H1 (cell line): ENCODE data around the gene PPAN. TPM values are rescaled to one million over a fixed set of nuclear protein-coding genes. Genes with fewer than 3 reads are reported as not detected.

ENCODE experiments used
- CTCF ChIA-PET: fragments of 300-600 bp; sonication (Branson Sonifier 250); formaldehyde crosslinking; loops from one replicate; lab custom pipeline; 2021; ENCODE audit not compliant: partially characterized antibody; lab: Charles Lee
- POLR2A ChIA-PET: fragments of 300-600 bp; sonication (Branson Sonifier 250); formaldehyde crosslinking; loops from one replicate; lab custom pipeline; 2021; ENCODE audit warnings: inconsistent platforms; ENCODE audit not compliant: partially characterized antibody; lab: Charles Lee
- DNase-seq, 2 experiments: peaks; one replicate each; pipeline versions ENCODE4 v3.0.0 to v3.0.0-alpha.2; 2010 to 2022; ENCODE audit warnings: low spot score in 2 of 2, low read depth in 1 of 2, mixed read lengths in 1 of 2
- FAIRE-seq: peaks from 2 replicates; lab custom pipeline; 2011; peaks lifted over from hg19 to GRCh38; lab: Jason Lieb, UNC
- H2AFZ ChIP-seq: 2 replicates; pipeline ENCODE4 v1.8.1; 2012; ENCODE audit warnings: low read length, inconsistent platforms
- H2AK5ac ChIP-seq: 2 replicates; pipeline ENCODE4 v1.6.1; 2013; ENCODE audit warnings: low read depth, low read length
- H2BK120ac ChIP-seq: replicated peaks from 2 replicates; pipeline ENCODE3; 2013; ENCODE audit warnings: low read depth, low read length, inconsistent platforms
- H2BK12ac ChIP-seq: 2 replicates; pipeline ENCODE4 v1.6.1; 2013; ENCODE audit warnings: low read depth, low read length
- H2BK15ac ChIP-seq: 2 replicates; pipeline ENCODE4 v1.6.1; 2013; ENCODE audit warnings: low read length
- H2BK20ac ChIP-seq: 2 replicates; pipeline ENCODE4 v1.6.1; 2013; ENCODE audit warnings: low read length
- H2BK5ac ChIP-seq: 2 replicates; pipeline ENCODE4 v1.6.1; 2013; ENCODE audit warnings: low read depth, low read length
- H3K14ac ChIP-seq: 2 replicates; pipeline ENCODE4 v1.6.1; 2013; ENCODE audit warnings: inconsistent platforms; ENCODE audit not compliant: insufficient read length
- H3K18ac ChIP-seq: 2 replicates; pipeline ENCODE4 v1.6.1; 2013; ENCODE audit warnings: low read length; ENCODE audit errors: extremely low read depth
- H3K23ac ChIP-seq: 2 replicates; pipeline ENCODE4 v1.6.1; 2013; ENCODE audit warnings: inconsistent platforms; ENCODE audit not compliant: insufficient read length
- H3K23me2 ChIP-seq: 2 replicates; pipeline ENCODE4 v1.6.1; 2013; ENCODE audit warnings: low read depth, low read length
- H3K27ac ChIP-seq: 2 replicates; pipeline ENCODE4 v1.6.1; 2011; ENCODE audit warnings: low read depth, low read length, inconsistent platforms
- H3K27me3 ChIP-seq, 4 experiments: replicated peaks in 1 of 4; 1 replicate in 1 of 4; 2 replicates in 3 of 4; pipeline versions ENCODE4 v1.6.1 to v1.8.1; 2011 to 2013; ENCODE audit warnings: low read length in 3 of 4, mild to moderate bottlenecking in 3 of 4, inconsistent platforms in 2 of 4, mixed read lengths in 2 of 4, moderate library complexity in 1 of 4; ENCODE audit not compliant: control insufficient read depth in 3 of 4, insufficient read depth in 3 of 4; ENCODE audit errors: extremely low read depth in 1 of 4
- H3K36me3 ChIP-seq, 4 experiments: 2 replicates each; pipeline versions ENCODE4 v1.6.1 to v1.8.1; 2011 to 2013; ENCODE audit warnings: mild to moderate bottlenecking in 4 of 4, low read length in 3 of 4, moderate library complexity in 2 of 4, control low read depth in 1 of 4, inconsistent platforms in 1 of 4; ENCODE audit not compliant: insufficient read depth in 4 of 4, control insufficient read depth in 2 of 4
- H3K4ac ChIP-seq: replicated peaks from 2 replicates; pipeline ENCODE3; 2013; ENCODE audit warnings: low read length, low read depth, mixed read lengths, inconsistent platforms; ENCODE audit not compliant: insufficient read length
- H3K4me1 ChIP-seq, 4 experiments: replicated peaks in 1 of 4; 1 replicate in 1 of 4; 2 replicates in 3 of 4; pipeline versions ENCODE4 v1.6.1 to v1.8.1; 2011 to 2013; ENCODE audit warnings: low read length in 3 of 4, inconsistent platforms in 2 of 4, mixed read lengths in 1 of 4; ENCODE audit not compliant: insufficient read depth in 4 of 4, control insufficient read depth in 3 of 4
- H3K4me2 ChIP-seq, 2 experiments: 2 replicates each; pipeline versions ENCODE4 v1.6.1 to v1.8.1; 2011 to 2013; ENCODE audit warnings: low read depth in 2 of 2, low read length in 2 of 2, control low read depth in 1 of 2, inconsistent platforms in 1 of 2, mild to moderate bottlenecking in 1 of 2; ENCODE audit not compliant: insufficient read depth in 1 of 2
- H3K4me3 ChIP-seq, 4 experiments: fragments of 200-600, 300-600 bp in 1 of 4; sonication (generic), shearing (Covaris generic), sonication (Bioruptor Twin) in 1 of 4; 2 replicates each; pipeline versions ENCODE4 v1.5.1 to v1.8.1; 2011 to 2016; ENCODE audit warnings: low read length in 4 of 4, low read depth in 3 of 4, control low read depth in 2 of 4, inconsistent platforms in 2 of 4, mild to moderate bottlenecking in 2 of 4, mixed read lengths in 1 of 4, moderate library complexity in 1 of 4; ENCODE audit not compliant: insufficient read depth in 2 of 4; ENCODE audit errors: extremely low read depth in 1 of 4
- H3K56ac ChIP-seq: replicated peaks from 2 replicates; pipeline ENCODE3; 2013; ENCODE audit warnings: low read depth, mild to moderate bottlenecking, mixed read lengths, low read length, inconsistent platforms; ENCODE audit not compliant: insufficient read length
- H3K79me1 ChIP-seq: 2 replicates; pipeline ENCODE4 v1.6.1; 2013; ENCODE audit warnings: low read depth, low read length, control low read depth
- H3K79me2 ChIP-seq, 2 experiments: 2 replicates each; pipeline versions ENCODE4 v1.6.1 to v1.8.1; 2012 to 2013; ENCODE audit warnings: low read length in 2 of 2, mild to moderate bottlenecking in 2 of 2, inconsistent platforms in 1 of 2; ENCODE audit not compliant: insufficient read depth in 2 of 2, control insufficient read depth in 1 of 2
- H3K9ac ChIP-seq, 4 experiments: replicated peaks in 1 of 4; 1 replicate in 1 of 4; 2 replicates in 3 of 4; pipeline versions ENCODE4 v1.6.1 to v1.8.1; 2011 to 2013; ENCODE audit warnings: low read depth in 3 of 4, low read length in 3 of 4, control low read depth in 2 of 4, mild to moderate bottlenecking in 2 of 4, moderate library complexity in 2 of 4, inconsistent platforms in 1 of 4; ENCODE audit errors: extremely low read depth in 1 of 4
- H3K9me3 ChIP-seq, 2 experiments: 2 replicates each; pipeline versions ENCODE4 v1.6.1 to v1.8.1; 2012 to 2013; ENCODE audit warnings: mild to moderate bottlenecking in 2 of 2, moderate library complexity in 2 of 2, control low read depth in 1 of 2, inconsistent platforms in 1 of 2, low read depth in 1 of 2, low read length in 1 of 2, mixed read lengths in 1 of 2; ENCODE audit not compliant: insufficient read depth in 2 of 2
- H4K20me1 ChIP-seq, 2 experiments: replicated peaks in 1 of 2; 2 replicates each; pipeline versions ENCODE3 to v1.8.1; 2011 to 2013; ENCODE audit warnings: inconsistent platforms in 2 of 2, low read length in 2 of 2, mild to moderate bottlenecking in 1 of 2; ENCODE audit not compliant: insufficient read depth in 2 of 2, control insufficient read depth in 1 of 2
- H4K5ac ChIP-seq: 2 replicates; pipeline ENCODE4 v1.6.1; 2013; ENCODE audit warnings: low read length, low read depth, mixed read lengths, inconsistent platforms; ENCODE audit not compliant: insufficient read length
- H4K8ac ChIP-seq: 2 replicates; pipeline ENCODE4 v1.8.0; 2013; ENCODE audit warnings: mild to moderate bottlenecking, moderate library complexity, low read length, inconsistent platforms; ENCODE audit not compliant: insufficient read depth; ENCODE audit errors: extremely low read depth
- H4K91ac ChIP-seq: replicated peaks from 2 replicates; pipeline ENCODE3; 2013; ENCODE audit warnings: low read length, mixed read lengths, inconsistent platforms; ENCODE audit not compliant: insufficient read length
- CHD2 ChIP-seq: IDR thresholded peaks from 2 replicates; pipeline ENCODE4 v1.6.1; 2012; ENCODE audit warnings: low read length, improper control_type of control experiment
- HDAC6 ChIP-seq: IDR thresholded peaks from one replicate; pipeline ENCODE4 v1.7.1; 2012; ENCODE audit warnings: low read depth, mild to moderate bottlenecking, inconsistent platforms, low read length, moderate library complexity
- WGBS, 2 experiments: shearing (Covaris generic) in 1 of 2; methylation state at CpG; one replicate each; pipeline versions ENCODE4 v1.1.6 to v1.1.7; 2013 to 2015; ENCODE audit warnings: low lambda C conversion rate in 2 of 2, mixed read lengths in 2 of 2, inconsistent platforms in 1 of 2, low coverage in 1 of 2, missing lambda C conversion rate in 1 of 2; ENCODE audit not compliant: insufficient replicate concordance in 2 of 2, insufficient coverage in 1 of 2, insufficient read length in 1 of 2; ENCODE audit errors: extremely low coverage in 1 of 2, missing lambda C conversion rate in 1 of 2; 5-methylcytosine and 5-hydroxymethylcytosine counted together
- polyA plus RNA-seq, 7 experiments: library from polyadenylated mRNA; depleted of rRNA in 3 of 7; stranded (reverse) in 5 of 7; unstranded in 2 of 7; fragments of >200 nt in 5 of 7; fragments of 200-250 nt in 2 of 7; gene quantifications; 1 replicate in 5 of 7; 2 replicates in 1 of 7; 4 replicates in 1 of 7; pipeline versions ENCODE4 v1.2.1 to v1.2.3, GENCODE V29; 2011 to 2013; ENCODE audit warnings: missing spikeins in 2 of 7, mixed read lengths in 2 of 7
- total RNA-seq: library from RNA; stranded (reverse); fragmentation: NEBNext Ultra II Directional; extraction: Animal tissue kit (Norgen Biotek cat#: 25700); gene quantifications from 2 replicates; pipeline ENCODE4 v1.2.1, GENCODE V29; 2021
- TF ChIP-seq, protein P1 (sequence below): IDR thresholded peaks from 2 replicates; pipeline ENCODE4 v1.6.1; 2012; ENCODE audit warnings: low read length, inconsistent platforms

Gene PPAN
- total and polyA plus RNA-seq, 2 of the 8 experiments (the other 6 are each of a cell fraction or from before 2014, with no cell fraction given), result 48.8 to 74.4 TPM

DNA sequence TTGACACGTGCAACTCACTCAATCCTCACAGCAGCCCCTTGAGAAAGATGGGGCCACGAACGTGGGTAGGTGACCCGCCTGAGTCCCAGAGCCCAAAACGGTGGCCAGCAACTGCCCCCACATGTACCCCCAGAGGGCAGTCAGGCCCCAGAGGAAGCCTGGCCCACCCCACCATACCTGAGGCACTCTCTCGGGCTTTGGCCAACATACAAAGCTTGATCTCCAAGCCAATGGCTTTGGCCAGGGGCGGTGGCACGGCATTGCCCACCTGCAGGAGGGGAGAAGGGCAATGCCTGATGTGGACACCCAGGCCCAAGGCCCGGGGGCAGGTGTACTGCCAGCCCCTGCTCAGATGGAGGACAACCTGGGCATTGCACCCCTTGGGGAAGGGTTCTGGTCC lies 27.9 kb downstream of the PPAN start:
- H2BK5ac ChIP-seq, result no peak overlapping the region
- H3K9me3 ChIP-seq, result no peaks in the 10 kb centered on the region
- FAIRE-seq (no peak), DNase-seq (no peak)
- no peak overlapping the region for H2AFZ ChIP-seq
- no peak overlapping the region for H4K8ac ChIP-seq
- peaks cover 33 to 70% (median 51%) of the 10 kb centered on the region in 4 experiments for H3K36me3 ChIP-seq
- no peak overlapping the region for H3K4me2 ChIP-seq
- WGBS, 2 experiments, result 93% methylated on average over 7 of the region's 9 CpGs; no CpG with 5 or more reads in 1 of the 2 experiments
- no peak overlapping the region for H3K23ac ChIP-seq
- no peaks in the 10 kb centered on the region for H3K79me1 ChIP-seq
- H3K14ac ChIP-seq, result no peak overlapping the region
- no peak overlapping the region for H3K56ac ChIP-seq
- H3K18ac ChIP-seq, result no peak overlapping the region
- no peaks in the 10 kb centered on the region for H3K4me1 ChIP-seq
- ChIA-PET POLR2A (interaction anchor here (1.1 to 29.1 kb wide), 4 partner anchors 10 to 65 kb away, joined by 3 to 412 read pairs (median 4); partner anchors contain the start of genes ANGPTL6, P2RY11 and PPAN), CTCF (interaction anchor here (1.1 to 1.2 kb wide), 2 partner anchors 14 to 203 kb away, joined by 3 read pairs; no protein-coding TSS in a partner anchor)
- H4K5ac ChIP-seq, result no peak overlapping the region
- TF ChIP-seq, protein P1, sequence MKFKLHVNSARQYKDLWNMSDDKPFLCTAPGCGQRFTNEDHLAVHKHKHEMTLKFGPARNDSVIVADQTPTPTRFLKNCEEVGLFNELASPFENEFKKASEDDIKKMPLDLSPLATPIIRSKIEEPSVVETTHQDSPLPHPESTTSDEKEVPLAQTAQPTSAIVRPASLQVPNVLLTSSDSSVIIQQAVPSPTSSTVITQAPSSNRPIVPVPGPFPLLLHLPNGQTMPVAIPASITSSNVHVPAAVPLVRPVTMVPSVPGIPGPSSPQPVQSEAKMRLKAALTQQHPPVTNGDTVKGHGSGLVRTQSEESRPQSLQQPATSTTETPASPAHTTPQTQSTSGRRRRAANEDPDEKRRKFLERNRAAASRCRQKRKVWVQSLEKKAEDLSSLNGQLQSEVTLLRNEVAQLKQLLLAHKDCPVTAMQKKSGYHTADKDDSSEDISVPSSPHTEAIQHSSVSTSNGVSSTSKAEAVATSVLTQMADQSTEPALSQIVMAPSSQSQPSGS, result no peak
- TF ChIP-seq CHD2 (no peak), HDAC6 (no peak)
- peaks cover 3 to 18% of the 10 kb centered on the region in 2 experiments for H4K20me1 ChIP-seq
- H3K4me3 ChIP-seq, result no peak overlapping the region
- no peak overlapping the region for H3K27ac ChIP-seq
- H2BK15ac ChIP-seq, result no peak overlapping the region
- no peaks in the 10 kb centered on the region for H3K27me3 ChIP-seq
- H2BK120ac ChIP-seq, result no peak overlapping the region
- no peaks in the 10 kb centered on the region for H3K23me2 ChIP-seq
- H2BK20ac ChIP-seq, result no peak overlapping the region
- no peaks in the 10 kb centered on the region for H3K79me2 ChIP-seq
- no peak overlapping the region for H2BK12ac ChIP-seq
- H4K91ac ChIP-seq, result no peak overlapping the region
- H2AK5ac ChIP-seq, result no peak overlapping the region
- no peak overlapping the region for H3K4ac ChIP-seq
- no peak overlapping the region for H3K9ac ChIP-seq
